ENCODE measurements around the gene TRPC3.
A peak's percentile ranks its signal among the peaks of the same experiment; 100 is the strongest.

Gene TRPC3

GRCh38 chr4:121950680-121951520 lies 960 bp downstream of the TRPC3 start:
- Histone ChIP-seq H3K27me3 (replicated peaks; ENCODE audit: control insufficient read depth, insufficient read depth, low read length) (no peaks in the 10 kb centered on the region; the same call in 1 of the 2 replicates), H3K4me3 (replicated peaks; ENCODE audit: low read depth, low read length) (peak overlapping the region; percentile 60), H3K36me3 (ENCODE audit: control insufficient read depth, insufficient read depth, low read length) (no peaks in the 10 kb centered on the region)
- peak; percentile 37 for DNase-seq (ENCODE audit: extremely low read depth, insufficient read length)
- no peak for TF ChIP-seq CTCF (IDR thresholded peaks at IDR 0.05; ENCODE audit: insufficient read depth, low read length, poor library complexity, severe bottlenecking)

GRCh38 chr4:121950212-121950679 lies 1.6 kb downstream of the TRPC3 start:
- peak; percentile 92 for TF ChIP-seq CTCF (IDR thresholded peaks at IDR 0.05; ENCODE audit: insufficient read depth, low read length, poor library complexity, severe bottlenecking)
- peak; percentile 82 for DNase-seq (ENCODE audit: extremely low read depth, insufficient read length)
- no peaks in the 10 kb centered on the region for H3K36me3 ChIP-seq (ENCODE audit: control insufficient read depth, insufficient read depth, low read length)
- peak overlapping the region; percentile 60 for H3K4me3 ChIP-seq (replicated peaks; ENCODE audit: low read depth, low read length)
- H3K27me3 ChIP-seq (replicated peaks; ENCODE audit: control insufficient read depth, insufficient read depth, low read length), result no peaks in the 10 kb centered on the region; the same call in 1 of the 2 replicates

- Histone ChIP-seq H3K36me3 (ENCODE audit: control insufficient read depth, insufficient read depth, low read length) (no peaks in the 10 kb centered on the region), H3K4me3 (replicated peaks; ENCODE audit: low read depth, low read length) (no peak overlapping the region), H3K27me3 (replicated peaks; ENCODE audit: control insufficient read depth, insufficient read depth, low read length) (no peaks in the 10 kb centered on the region; the same call in 1 of the 2 replicates)
- DNase-seq (ENCODE audit: extremely low read depth, insufficient read length), result no peak
- no peak for TF ChIP-seq CTCF (IDR thresholded peaks at IDR 0.05; ENCODE audit: insufficient read depth, low read length, poor library complexity, severe bottlenecking)
Measured at GRCh38 chr4:121946644-121947043, 5.2 kb downstream of the TRPC3 start.

- H3K4me3 ChIP-seq (replicated peaks; ENCODE audit: low read depth, low read length), result no peak overlapping the region
- H3K36me3 ChIP-seq (ENCODE audit: control insufficient read depth, insufficient read depth, low read length), result no peaks in the 10 kb centered on the region
- peak; percentile 73 for TF ChIP-seq CTCF (IDR thresholded peaks at IDR 0.05; ENCODE audit: insufficient read depth, low read length, poor library complexity, severe bottlenecking)
- DNase-seq (ENCODE audit: extremely low read depth, insufficient read length), result no peak
- no peaks in the 10 kb centered on the region; the same call in 1 of the 2 replicates for H3K27me3 ChIP-seq (replicated peaks; ENCODE audit: control insufficient read depth, insufficient read depth, low read length)
Measured at GRCh38 chr4:121943941-121944340, 7.9 kb downstream of the TRPC3 start.

- DNase-seq (ENCODE audit: extremely low read depth, insufficient read length), result no peak
- H3K4me3 ChIP-seq (replicated peaks; ENCODE audit: low read depth, low read length), result no peak overlapping the region
- no peak for TF ChIP-seq CTCF (IDR thresholded peaks at IDR 0.05; ENCODE audit: insufficient read depth, low read length, poor library complexity, severe bottlenecking)
- H3K27me3 ChIP-seq (replicated peaks; ENCODE audit: control insufficient read depth, insufficient read depth, low read length), result no peaks in the 10 kb centered on the region; the same call in 1 of the 2 replicates
- H3K36me3 ChIP-seq (ENCODE audit: control insufficient read depth, insufficient read depth, low read length), result no peaks in the 10 kb centered on the region
Measured at GRCh38 chr4:121939690-121940089, 12.2 kb downstream of the TRPC3 start.
